H9 (cell line): ENCODE results near the gene UBE3C. TPM values are rescaled to one million over a fixed set of nuclear protein-coding genes. Genes with fewer than 3 reads are reported as not detected.
A peak's percentile ranks its signal among the peaks of the same experiment; 100 is the strongest.

Experiments used
- DNase-seq: peaks from one replicate; pipeline ENCODE4 v3.0.0-alpha.2; 2017
- H2AFZ ChIP-seq: one replicate; pipeline ENCODE4 v1.6.1; 2013; ENCODE audit warnings: mild to moderate bottlenecking, low read length, control low read depth, moderate library complexity
- H2AK5ac ChIP-seq: 2 replicates; pipeline ENCODE4 v1.6.1; 2013; ENCODE audit warnings: low read length, control low read depth, mixed read lengths; ENCODE audit not compliant: insufficient read length
- H2BK120ac ChIP-seq: one replicate; pipeline ENCODE4 v1.6.1; 2013; ENCODE audit warnings: low read depth, mild to moderate bottlenecking, low read length, control low read depth, inconsistent platforms; ENCODE audit not compliant: poor library complexity, severe bottlenecking
- H2BK12ac ChIP-seq: 2 replicates; pipeline ENCODE4 v1.6.1; 2013; ENCODE audit warnings: low read length, control low read depth, mixed read lengths, low read depth; ENCODE audit not compliant: insufficient read length
- H2BK15ac ChIP-seq: 2 replicates; pipeline ENCODE4 v1.6.1; 2013; ENCODE audit warnings: low read depth, low read length, control low read depth
- H2BK20ac ChIP-seq: one replicate; pipeline ENCODE4 v1.6.1; 2013; ENCODE audit warnings: low read depth, mild to moderate bottlenecking, low read length, control low read depth, inconsistent platforms; ENCODE audit not compliant: poor library complexity, severe bottlenecking
- H2BK5ac ChIP-seq: 2 replicates; pipeline ENCODE4 v1.6.1; 2013; ENCODE audit warnings: low read length, control low read depth, mixed read lengths; ENCODE audit not compliant: insufficient read length
- H3K14ac ChIP-seq: 2 replicates; pipeline ENCODE4 v1.6.1; 2013; ENCODE audit warnings: low read length, control low read depth; ENCODE audit not compliant: insufficient read depth
- H3K18ac ChIP-seq: 2 replicates; pipeline ENCODE4 v1.6.1; 2013; ENCODE audit warnings: low read depth, mild to moderate bottlenecking, mixed read lengths, low read length, control low read depth; ENCODE audit not compliant: insufficient read length
- H3K23ac ChIP-seq: 2 replicates; pipeline ENCODE4 v1.6.1; 2013; ENCODE audit warnings: low read length, control low read depth, mixed read lengths, low read depth; ENCODE audit not compliant: insufficient read length
- H3K23me2 ChIP-seq: 2 replicates; pipeline ENCODE4 v1.6.1; 2013; ENCODE audit warnings: low read depth, mild to moderate bottlenecking, mixed read lengths, low read length, control low read depth; ENCODE audit not compliant: insufficient read length, poor library complexity, severe bottlenecking
- H3K27ac ChIP-seq: 2 replicates; pipeline ENCODE4 v1.5.1; 2013; ENCODE audit warnings: low read length, control low read depth, mixed read lengths, low read depth; ENCODE audit not compliant: insufficient read length
- H3K27me3 ChIP-seq: 2 replicates; pipeline ENCODE4 v1.6.1; 2013; ENCODE audit warnings: low read length, control low read depth, inconsistent platforms; ENCODE audit not compliant: insufficient read depth
- H3K4ac ChIP-seq: 2 replicates; pipeline ENCODE4 v1.6.1; 2013; ENCODE audit warnings: low read depth, mild to moderate bottlenecking, control low read depth, inconsistent platforms, low read length, moderate library complexity
- H3K4me1 ChIP-seq: 2 replicates; pipeline ENCODE4 v1.6.1; 2013; ENCODE audit warnings: low read length, control low read depth, inconsistent platforms; ENCODE audit not compliant: insufficient read depth
- H3K4me2 ChIP-seq: 2 replicates; pipeline ENCODE4 v1.6.1; 2013; ENCODE audit warnings: low read length, control low read depth, mixed read lengths; ENCODE audit not compliant: insufficient read length, insufficient read depth
- H3K56ac ChIP-seq: 2 replicates; pipeline ENCODE4 v1.6.1; 2013; ENCODE audit warnings: low read depth, mild to moderate bottlenecking, mixed read lengths, low read length, control low read depth; ENCODE audit not compliant: insufficient read length
- H3K79me1 ChIP-seq: 2 replicates; pipeline ENCODE4 v1.6.1; 2013; ENCODE audit warnings: low read depth, mild to moderate bottlenecking, moderate library complexity, low read length, control low read depth, inconsistent platforms; ENCODE audit not compliant: insufficient read depth, poor library complexity, severe bottlenecking
- H3K79me2 ChIP-seq: 2 replicates; pipeline ENCODE4 v1.6.1; 2013; ENCODE audit warnings: low read length, control low read depth, inconsistent platforms; ENCODE audit not compliant: insufficient read depth
- H3K9ac ChIP-seq: 2 replicates; pipeline ENCODE4 v1.6.1; 2013; ENCODE audit warnings: low read length, control low read depth, mixed read lengths; ENCODE audit not compliant: insufficient read length; ENCODE audit errors: extremely low read depth
- H3K9me3 ChIP-seq: one replicate; pipeline ENCODE4 v1.6.1; 2013; ENCODE audit warnings: low read depth, low read length, inconsistent platforms; ENCODE audit not compliant: control insufficient read depth
- H3T11ph ChIP-seq: one replicate; pipeline ENCODE4 v1.6.1; 2013; ENCODE audit warnings: mild to moderate bottlenecking, low read length, control low read depth, inconsistent platforms
- H4K20me1 ChIP-seq: one replicate; pipeline ENCODE4 v1.6.1; 2013; ENCODE audit not compliant: control insufficient read depth, insufficient read length, insufficient read depth
- H4K5ac ChIP-seq: 2 replicates; pipeline ENCODE4 v1.6.1; 2013; ENCODE audit warnings: low read depth, mild to moderate bottlenecking, mixed read lengths, low read length, control low read depth; ENCODE audit not compliant: insufficient read length
- H4K8ac ChIP-seq: replicated peaks from 2 replicates; pipeline ENCODE4 v1.6.1; 2013; ENCODE audit warnings: low read length, control low read depth, mixed read lengths, low read depth; ENCODE audit not compliant: insufficient read length
- H4K91ac ChIP-seq: 2 replicates; pipeline ENCODE4 v1.6.1; 2013; ENCODE audit warnings: low read depth, mild to moderate bottlenecking, moderate library complexity, mixed read lengths, low read length, control low read depth; ENCODE audit not compliant: insufficient read length
- H3K27ac Mint-ChIP-seq, 3 experiments: 2 replicates in 2 of 3; 3 replicates in 1 of 3; pipeline ENCODE4 v1.8.0; 2020 to 2021; ENCODE audit warnings: mixed read lengths in 3 of 3, mild to moderate bottlenecking in 1 of 3, moderate library complexity in 1 of 3
- H3K27me3 Mint-ChIP-seq: 2 replicates; pipeline ENCODE4 v1.8.0; 2021; ENCODE audit warnings: low read depth, mild to moderate bottlenecking, moderate library complexity, mixed read lengths
- H3K36me3 Mint-ChIP-seq, 3 experiments: 2 replicates in 2 of 3; 3 replicates in 1 of 3; pipeline ENCODE4 v1.8.0; 2020 to 2021; ENCODE audit warnings: low read depth in 3 of 3, mixed read lengths in 3 of 3; ENCODE audit not compliant: insufficient read depth in 1 of 3
- H3K4me1 Mint-ChIP-seq, 2 experiments: 2 replicates each; pipeline ENCODE4 v1.8.0; 2020; ENCODE audit warnings: mixed read lengths in 2 of 2
- H3K4me3 Mint-ChIP-seq, 2 experiments: 2 replicates in 1 of 2; 3 replicates in 1 of 2; pipeline ENCODE4 v1.8.0; 2020 to 2021; ENCODE audit warnings: mild to moderate bottlenecking in 2 of 2, mixed read lengths in 2 of 2, moderate library complexity in 1 of 2
- H3K9me3 Mint-ChIP-seq, 2 experiments: 2 replicates in 1 of 2; 3 replicates in 1 of 2; pipeline ENCODE4 v1.8.0; 2020; ENCODE audit warnings: mild to moderate bottlenecking in 2 of 2, mixed read lengths in 2 of 2, moderate library complexity in 1 of 2
- WGBS: extraction: QIAGEN DNeasy Blood & Tissue Kit; methylation state at CpG from one replicate; pipeline ENCODE4 v1.1.7; 2013; ENCODE audit warnings: missing lambda C conversion rate, low lambda C conversion rate, mixed read lengths; ENCODE audit not compliant: insufficient read length; ENCODE audit errors: extremely low coverage; 5-methylcytosine and 5-hydroxymethylcytosine counted together
- total RNA-seq: library from RNA; stranded (reverse); gene quantifications from 2 replicates; pipeline ENCODE4 v1.2.1, GENCODE V29; 2021
- TF ChIP-seq, protein P1 (sequence below): fragments of 200-600 bp; sonication (generic); conservative IDR thresholded peaks from 3 replicates; pipeline ENCODE4 v1.8.0; 2021; ENCODE audit warnings: antibody characterized with exemption, mild to moderate bottlenecking

Gene UBE3C
- total RNA-seq, 1 experiment from 2014 or later = 63.3 TPM

GRCh38 chr7:157276091-157276561 is 137.4 kb downstream of the UBE3C start:
- Histone ChIP-seq H2BK12ac (no peak overlapping the region), H3T11ph (no peak overlapping the region), H3K4me2 (no peak overlapping the region), H2BK20ac (no peak overlapping the region), H3K14ac (no peak overlapping the region), H4K8ac (no peak overlapping the region), H3K23ac (no peak overlapping the region), H4K5ac (no peak overlapping the region), H3K27ac (no peak overlapping the region), H3K9me3 (no peaks in the 10 kb centered on the region), H2BK5ac (no peak overlapping the region), H2BK15ac (no peak overlapping the region), H4K91ac (no peak overlapping the region), H3K79me2 (no peaks in the 10 kb centered on the region), H3K79me1 (no peaks in the 10 kb centered on the region), H3K4me1 (no peaks in the 10 kb centered on the region), H3K56ac (no peak overlapping the region), H3K9ac (no peak overlapping the region), H2BK120ac (no peak overlapping the region), H3K4ac (no peak overlapping the region), H2AK5ac (no peak overlapping the region), H3K27me3 (no peaks in the 10 kb centered on the region), H2AFZ (no peak overlapping the region), H3K18ac (no peak overlapping the region), H4K20me1 (no peaks in the 10 kb centered on the region), H3K23me2 (no peaks in the 10 kb centered on the region)
- peaks cover 14 to 15% of the 10 kb centered on the region in 2 experiments for H3K4me1 Mint-ChIP-seq
- H3K9me3 Mint-ChIP-seq = no peaks in the 10 kb centered on the region
- peak overlapping the region in 1 of 3 experiments; percentile 74; a peak in 2 of 7 replicates for H3K27ac Mint-ChIP-seq
- peak; percentile 67 for DNase-seq
- H3K27me3 Mint-ChIP-seq = no peaks in the 10 kb centered on the region
- WGBS = no CpG with 5 or more reads among the region's 14 CpGs
- TF ChIP-seq, protein P1, sequence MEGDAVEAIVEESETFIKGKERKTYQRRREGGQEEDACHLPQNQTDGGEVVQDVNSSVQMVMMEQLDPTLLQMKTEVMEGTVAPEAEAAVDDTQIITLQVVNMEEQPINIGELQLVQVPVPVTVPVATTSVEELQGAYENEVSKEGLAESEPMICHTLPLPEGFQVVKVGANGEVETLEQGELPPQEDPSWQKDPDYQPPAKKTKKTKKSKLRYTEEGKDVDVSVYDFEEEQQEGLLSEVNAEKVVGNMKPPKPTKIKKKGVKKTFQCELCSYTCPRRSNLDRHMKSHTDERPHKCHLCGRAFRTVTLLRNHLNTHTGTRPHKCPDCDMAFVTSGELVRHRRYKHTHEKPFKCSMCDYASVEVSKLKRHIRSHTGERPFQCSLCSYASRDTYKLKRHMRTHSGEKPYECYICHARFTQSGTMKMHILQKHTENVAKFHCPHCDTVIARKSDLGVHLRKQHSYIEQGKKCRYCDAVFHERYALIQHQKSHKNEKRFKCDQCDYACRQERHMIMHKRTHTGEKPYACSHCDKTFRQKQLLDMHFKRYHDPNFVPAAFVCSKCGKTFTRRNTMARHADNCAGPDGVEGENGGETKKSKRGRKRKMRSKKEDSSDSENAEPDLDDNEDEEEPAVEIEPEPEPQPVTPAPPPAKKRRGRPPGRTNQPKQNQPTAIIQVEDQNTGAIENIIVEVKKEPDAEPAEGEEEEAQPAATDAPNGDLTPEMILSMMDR = no peak; the same call in 2 of the 3 replicates
- H3K4me3 Mint-ChIP-seq = no peak overlapping the region
- H3K36me3 Mint-ChIP-seq = no peaks in the 10 kb centered on the region
